Measurements from ENCODE around the gene ZNF205.
"Not testable (repeated sequence)": the region's sequence is repeated elsewhere in the genome, so short reads cannot be mapped to it uniquely, and the experiment has no call there.

Gene ZNF205

GRCh38 chr16:3164121-3164991 is 52.0 kb downstream of the ZNF205 start:
- DNase-seq (ENCODE audit: low spot score) = no peak
- in situ Hi-C loops (cut with MboI; ENCODE audit: low pct_unique_long_range_greater_than_20kb, low sequenced_read_pairs, unreplicated experiment) = loop anchor here (10.0 kb wide), 1 partner anchor 100 kb away; the partner anchor contains the start of gene IL32
- no peak for TF ChIP-seq CTCF (IDR thresholded peaks at IDR 0.05; ENCODE audit: extremely low read depth, insufficient read depth, missing control alignments)

GRCh38 chr16:3165111-3165822 is 52.9 kb downstream of the ZNF205 start:
- no peak for TF ChIP-seq CTCF (IDR thresholded peaks at IDR 0.05; ENCODE audit: extremely low read depth, insufficient read depth, missing control alignments)
- no peak for DNase-seq (ENCODE audit: low spot score)
- in situ Hi-C loops (cut with MboI; ENCODE audit: low pct_unique_long_range_greater_than_20kb, low sequenced_read_pairs, unreplicated experiment) = loop anchor here (10.0 kb wide), 1 partner anchor 100 kb away; the partner anchor contains the start of gene IL32

GRCh38 chr16:3166505-3166886 is 54.1 kb downstream of the ZNF205 start:
- no peak for TF ChIP-seq CTCF (IDR thresholded peaks at IDR 0.05; ENCODE audit: extremely low read depth, insufficient read depth, missing control alignments)
- in situ Hi-C loops (cut with MboI; ENCODE audit: low pct_unique_long_range_greater_than_20kb, low sequenced_read_pairs, unreplicated experiment) = loop anchor here (10.0 kb wide), 1 partner anchor 102 kb away; the partner anchor contains the start of gene IL32
- DNase-seq (ENCODE audit: low spot score) = no peak

GRCh38 chr16:3168729-3169128 is 56.3 kb downstream of the ZNF205 start:
- in situ Hi-C loops (cut with MboI; ENCODE audit: low pct_unique_long_range_greater_than_20kb, low sequenced_read_pairs, unreplicated experiment) = loop anchor here (10.0 kb wide), 1 partner anchor 104 kb away; the partner anchor contains the start of gene IL32
- not testable (repeated sequence) for DNase-seq (ENCODE audit: low spot score)

All from GM13977 (cell line).